CD4-positive, alpha-beta T cell (primary cell): ENCODE data around the gene MPG. TPM values are rescaled to one million over a fixed set of nuclear protein-coding genes. Genes with fewer than 3 reads are reported as not detected.

ENCODE experiments used
- ATAC-seq: fragments of 200-7000 bp; cut with Tn5 transposase; one replicate; pipeline ENCODE4 v1.10.0; 2022; ENCODE audit warnings: mild to moderate bottlenecking; ENCODE audit not compliant: poor library complexity
- CTCF ChIA-PET: fragments of 350-600 bp; sonication (Branson Sonifier 250); formaldehyde crosslinking; loops from one replicate; lab custom pipeline; 2021; ENCODE audit warnings: antibody characterized with exemption, inconsistent platforms; lab: Charles Lee
- POLR2A ChIA-PET: fragments of 350-600 bp; sonication (Branson Sonifier 250); formaldehyde crosslinking; loops from one replicate; lab custom pipeline; 2021; ENCODE audit warnings: antibody characterized with exemption, inconsistent platforms; lab: Charles Lee
- DNase-seq, 14 experiments: peaks; one replicate each; pipeline ENCODE4 v3.0.0-alpha.2; 2013 to 2020; ENCODE audit warnings: mixed read lengths in 2 of 14
- H3K27ac ChIP-seq, 2 donors: one replicate each; pipeline versions ENCODE4 v1.5.1 to v1.7.0; 2013; ENCODE audit warnings: low read length in 2 of 2, low read depth in 1 of 2, mild to moderate bottlenecking in 1 of 2
- H3K27me3 ChIP-seq, 2 experiments: 1 replicate in 1 of 2; 2 replicates in 1 of 2; pipeline versions ENCODE4 v1.6.1 to v1.7.0; 2013; ENCODE audit warnings: low read length in 2 of 2, control low read depth in 1 of 2, mild to moderate bottlenecking in 1 of 2, moderate library complexity in 1 of 2; ENCODE audit not compliant: insufficient read depth in 2 of 2, control insufficient read depth in 1 of 2
- H3K36me3 ChIP-seq: one replicate; pipeline ENCODE4 v1.6.1; 2013; ENCODE audit warnings: low read length, control low read depth; ENCODE audit not compliant: insufficient read depth
- H3K4me1 ChIP-seq: one replicate; pipeline ENCODE4 v1.6.1; 2013; ENCODE audit warnings: low read length, control low read depth; ENCODE audit not compliant: insufficient read depth
- H3K4me3 ChIP-seq: one replicate; pipeline ENCODE4 v1.5.1; 2013; ENCODE audit warnings: mild to moderate bottlenecking, low read length, moderate library complexity
- H3K9me3 ChIP-seq, 2 experiments: 1 replicate in 1 of 2; 2 replicates in 1 of 2; pipeline versions ENCODE4 v1.6.1 to v1.7.0; 2013; ENCODE audit warnings: low read length in 2 of 2, mild to moderate bottlenecking in 2 of 2, control low read depth in 1 of 2, moderate library complexity in 1 of 2; ENCODE audit not compliant: control insufficient read depth in 1 of 2, insufficient read depth in 1 of 2
- H3K27ac Mint-ChIP-seq: one replicate; pipeline ENCODE4 v1.8.0; 2020; ENCODE audit warnings: mixed read lengths
- H3K27me3 Mint-ChIP-seq: one replicate; pipeline ENCODE4 v1.8.0; 2021; ENCODE audit warnings: mixed read lengths
- H3K36me3 Mint-ChIP-seq: one replicate; pipeline ENCODE4 v1.8.0; 2021; ENCODE audit warnings: low read depth, mixed read lengths
- H3K4me1 Mint-ChIP-seq: one replicate; pipeline ENCODE4 v1.8.0; 2021; ENCODE audit warnings: low read depth, mixed read lengths
- H3K4me3 Mint-ChIP-seq: one replicate; pipeline ENCODE4 v1.8.0; 2020; ENCODE audit warnings: mild to moderate bottlenecking, mixed read lengths
- H3K9me3 Mint-ChIP-seq: one replicate; pipeline ENCODE4 v1.8.0; 2020; ENCODE audit warnings: mixed read lengths
- CTCF ChIP-seq: fragments of 200-600 bp; IDR thresholded peaks from one replicate; pipeline ENCODE4 v1.8.0; 2022; ENCODE audit warnings: antibody characterized with exemption, mild to moderate bottlenecking
- intact Hi-C, 2 experiments: fragments of 100-400 bp; cut with DNase I in 1 of 2; cut with micrococcal nuclease in 1 of 2; formaldehyde crosslinking; loops; one replicate each; pipeline versions ENCODE4 v1.15.1 to v1.9.0; 2023 to 2025; cut with DNase I, micrococcal nuclease
- total RNA-seq, 174 experiments: library from RNA in 2 of 174; stranded (reverse) in 2 of 174; gene quantifications; one replicate each; pipeline ENCODE4 v1.2.3 and lab custom pipeline; 2021 to 2026

MPG gene
- total RNA-seq, 2 experiments from 2014 or later, result 14.1 to 17.1 TPM

- intact Hi-C loops, result no loop called here
- no peaks in the 10 kb centered on the region for H3K36me3 Mint-ChIP-seq
- no peak for TF ChIP-seq CTCF
- ChIA-PET POLR2A (no interaction called here), CTCF (interaction anchor here (6.3 kb wide), 1 partner anchor 33 kb away, joined by 105 read pairs; no protein-coding TSS in a partner anchor)
- H3K4me1 ChIP-seq, result peaks cover 6% of the 10 kb centered on the region
- no peak overlapping the region for H3K27ac ChIP-seq
- H3K4me1 Mint-ChIP-seq, result no peaks in the 10 kb centered on the region
- no peaks in the 10 kb centered on the region for H3K36me3 ChIP-seq
- ATAC-seq, result no peak
- H3K4me3 Mint-ChIP-seq, result no peak overlapping the region
- no peaks in the 10 kb centered on the region for H3K9me3 ChIP-seq
- no peaks in the 10 kb centered on the region for H3K9me3 Mint-ChIP-seq
- peaks cover 13% of the 10 kb centered on the region for H3K27me3 Mint-ChIP-seq
- no peak overlapping the region for H3K27ac Mint-ChIP-seq
- no peak overlapping the region for H3K4me3 ChIP-seq
- H3K27me3 ChIP-seq, result peaks cover 0 to 5% of the 10 kb centered on the region in 2 experiments
- DNase-seq, result no peak
These were observed 15.0 kb upstream of the MPG start for GRCh38 chr16:62968-63391.

GRCh38 chr16:63466-63865 is 14.6 kb upstream of the MPG start:
- POLR2A ChIA-PET, result no interaction called here
- no peak overlapping the region for H3K27ac Mint-ChIP-seq
- Histone ChIP-seq H3K4me1 (peaks cover 6% of the 10 kb centered on the region), H3K4me3 (no peak overlapping the region), H3K9me3 (no peaks in the 10 kb centered on the region), H3K27ac (no peak overlapping the region), H3K36me3 (no peaks in the 10 kb centered on the region), H3K27me3 (peaks cover 0 to 5% of the 10 kb centered on the region in 2 experiments)
- ATAC-seq (no peak), DNase-seq (no peak)
- H3K4me3 Mint-ChIP-seq, result no peak overlapping the region
- TF ChIP-seq CTCF, result no peak
- H3K4me1 Mint-ChIP-seq, result no peaks in the 10 kb centered on the region
- CTCF ChIA-PET, result interaction anchor here (6.3 kb wide), 1 partner anchor 33 kb away, joined by 105 read pairs; no protein-coding TSS in a partner anchor
- H3K9me3 Mint-ChIP-seq, result no peaks in the 10 kb centered on the region
- H3K36me3 Mint-ChIP-seq, result no peaks in the 10 kb centered on the region
- peaks cover 13% of the 10 kb centered on the region for H3K27me3 Mint-ChIP-seq
- intact Hi-C loops, result no loop called here

GRCh38 chr16:63998-64913 is 13.8 kb upstream of the MPG start:
- Histone ChIP-seq H3K36me3 (no peaks in the 10 kb centered on the region), H3K4me1 (peaks cover 6% of the 10 kb centered on the region), H3K9me3 (no peaks in the 10 kb centered on the region), H3K27ac (no peak overlapping the region), H3K27me3 (peaks cover 0 to 5% of the 10 kb centered on the region in 2 experiments), H3K4me3 (no peak overlapping the region)
- peaks cover 19% of the 10 kb centered on the region for H3K27me3 Mint-ChIP-seq
- H3K4me1 Mint-ChIP-seq, result no peaks in the 10 kb centered on the region
- DNase-seq (no peak), ATAC-seq (no peak)
- H3K36me3 Mint-ChIP-seq, result no peaks in the 10 kb centered on the region
- intact Hi-C loops, result no loop called here
- no peaks in the 10 kb centered on the region for H3K9me3 Mint-ChIP-seq
- TF ChIP-seq CTCF, result no peak
- ChIA-PET POLR2A (no interaction called here), CTCF (interaction anchor here (2.3 to 6.3 kb wide), 2 partner anchors 32 to 117 kb away, joined by 16 to 105 read pairs; partner anchors contain the start of gene HBQ1)
- no peak overlapping the region for H3K4me3 Mint-ChIP-seq
- H3K27ac Mint-ChIP-seq, result no peak overlapping the region
